Inflammatory macrophage (primary cell): ENCODE data around the gene GALNT2.
A peak's percentile ranks its signal among the peaks of the same experiment; 100 is the strongest.

Experiments
- DNase-seq, 2 donors: peaks; one replicate each; pipeline ENCODE4 v3.0.0-alpha.2; 2020 to 2022
- total RNA-seq, 18 experiments: gene quantifications; one replicate each; lab custom pipeline; 2026; ENCODE audit warnings: mixed read lengths in 6 of 18, inconsistent platforms in 2 of 18; lab: John Stamatoyannopoulos, UW

The GALNT2 gene
- 60.0 to 162 (median 90.4) reads per million in 18 experiments for total RNA-seq

DNA sequence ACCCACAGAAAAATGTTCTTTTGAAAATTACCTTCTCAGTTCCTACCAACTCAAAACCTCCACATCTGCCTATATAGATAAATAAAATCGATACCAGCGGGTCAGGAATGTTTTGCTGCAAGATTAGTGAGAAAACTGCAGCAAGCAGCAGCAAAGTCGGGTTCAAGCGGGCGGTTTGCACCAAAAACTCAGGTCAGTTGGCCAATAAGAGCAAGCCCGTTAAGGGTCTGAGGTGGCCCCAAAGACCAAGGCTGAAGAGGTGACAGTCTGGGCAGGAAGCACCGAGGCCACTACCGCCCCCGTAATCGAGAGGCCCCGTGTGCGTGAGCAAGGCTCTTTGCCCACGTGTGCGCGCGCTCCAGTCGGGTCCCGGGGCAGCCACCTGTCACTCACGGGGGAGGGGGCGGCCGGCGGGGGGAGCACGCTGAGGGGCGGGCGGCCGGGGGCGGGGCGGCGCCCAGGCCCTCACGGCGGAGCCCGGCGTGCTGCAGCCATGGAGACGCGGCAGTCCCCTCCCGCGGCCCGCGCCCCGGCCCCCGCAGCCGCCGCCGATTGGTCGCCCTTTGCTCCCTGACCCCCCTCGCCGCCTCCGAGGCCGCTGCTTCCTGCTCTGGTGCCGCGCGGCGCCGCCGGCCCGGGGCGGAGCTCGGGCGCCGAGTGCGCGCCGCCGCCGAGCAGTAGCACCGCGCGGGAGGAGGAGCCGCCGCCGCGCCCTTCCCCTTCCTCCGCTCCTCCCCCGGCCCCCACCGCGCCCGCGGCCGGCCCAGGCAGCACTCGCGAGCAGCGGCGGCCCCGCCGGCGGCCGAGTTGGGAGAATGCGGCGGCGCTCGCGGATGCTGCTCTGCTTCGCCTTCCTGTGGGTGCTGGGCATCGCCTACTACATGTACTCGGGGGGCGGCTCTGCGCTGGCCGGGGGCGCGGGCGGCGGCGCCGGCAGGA, at the start of gene GALNT2:
TSS of gene GALNT2 (plus strand) at position 773 of the 939 bp plus-strand sequence. CDS start at position 816, 43 bp downstream.
- peak; percentile 88 to 96 for DNase-seq

DNA sequence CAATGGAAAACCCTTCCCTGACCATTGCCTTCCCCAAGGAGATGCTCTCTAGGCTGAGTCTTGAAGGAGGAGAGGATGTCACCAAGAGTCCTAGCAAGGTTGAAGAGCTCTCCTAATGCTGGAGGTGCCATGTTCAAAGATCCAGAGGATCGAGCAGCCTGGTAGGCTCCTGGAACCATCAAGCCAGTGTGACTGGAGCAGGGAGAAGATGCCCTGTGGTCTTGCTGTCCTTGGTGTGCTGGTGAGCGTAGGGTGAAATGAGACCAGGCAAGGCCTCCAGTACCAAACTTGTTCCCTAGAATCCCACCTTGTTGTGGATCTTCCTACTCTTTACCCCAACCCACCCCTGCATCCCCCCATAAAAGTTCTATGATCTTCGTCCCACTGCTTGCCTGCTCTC, 46.6 kb upstream of the GALNT2 start:
- DNase-seq, result no peak

DNA sequence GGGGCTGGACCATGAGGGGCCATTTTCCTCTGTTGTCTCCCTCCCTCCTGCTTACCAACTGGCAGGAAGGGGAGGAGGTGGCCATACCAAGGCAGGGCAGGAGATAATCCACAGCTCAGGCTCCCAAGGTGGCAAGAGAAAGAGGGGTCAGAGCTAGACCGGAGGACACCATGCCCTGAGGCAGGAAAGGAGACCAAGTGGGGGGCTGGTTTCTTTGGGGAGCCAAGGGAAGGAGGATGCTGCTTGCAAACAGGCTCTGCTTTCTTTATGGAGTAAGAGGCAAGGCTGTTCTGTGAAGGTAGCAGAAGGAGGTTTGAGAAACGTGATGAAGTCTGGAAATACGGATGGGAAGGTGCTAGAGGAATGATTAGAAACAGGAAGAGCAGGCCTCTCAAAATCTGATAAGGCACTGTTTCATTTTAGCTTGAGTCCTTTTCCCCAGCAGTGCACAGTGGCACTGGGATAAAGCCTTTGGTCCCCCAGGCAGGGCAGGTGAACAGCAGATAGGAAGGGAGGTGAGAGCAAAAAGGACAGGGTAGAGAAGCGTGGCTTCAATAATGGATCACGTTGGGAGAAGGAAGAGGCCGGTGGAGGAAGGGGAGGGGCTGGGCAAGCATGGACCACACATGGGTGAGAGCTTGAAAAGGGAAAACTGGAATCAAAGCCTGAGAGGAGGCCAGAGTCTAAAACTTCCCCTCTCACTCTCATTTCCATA, 44.2 kb upstream of the GALNT2 start:
- no peak for DNase-seq

DNA sequence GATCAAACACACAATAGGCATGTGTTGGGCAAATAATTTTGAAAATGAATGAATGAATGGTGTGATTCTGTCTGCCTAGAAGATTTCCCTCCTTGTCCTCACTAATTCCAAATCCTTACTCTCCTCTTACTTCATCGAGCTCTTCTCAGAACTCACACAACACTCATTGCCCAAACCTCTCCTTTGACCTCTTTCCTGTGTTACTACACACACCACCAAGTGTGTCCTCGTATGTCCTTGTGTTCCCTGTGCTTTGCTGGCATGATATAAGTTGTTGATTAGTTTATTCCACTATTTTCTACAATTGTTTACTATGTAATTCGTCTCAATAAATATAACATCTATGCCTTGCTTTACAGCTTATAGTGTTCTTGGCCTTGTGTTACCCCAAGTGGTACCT, 41.4 kb upstream of the GALNT2 start:
- no peak for DNase-seq

DNA sequence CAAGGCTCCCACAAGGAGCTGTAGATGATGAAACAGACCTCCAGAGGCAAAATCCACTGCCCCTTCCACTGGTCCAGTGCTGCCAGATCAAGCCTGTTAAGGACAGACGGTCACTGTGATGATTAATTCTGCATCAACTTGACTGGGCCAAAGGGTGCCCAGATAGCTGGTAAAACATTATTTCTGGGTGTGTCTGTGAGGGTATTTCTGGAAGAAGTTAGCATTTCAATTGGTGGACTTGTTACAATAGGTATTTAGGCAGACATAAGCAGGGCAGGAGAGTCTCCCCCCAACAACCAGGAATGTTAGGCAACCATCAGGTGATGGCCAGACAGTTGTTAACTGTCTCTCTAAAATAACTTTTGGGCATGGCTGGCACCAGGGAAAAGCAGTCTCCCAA, 40.9 kb upstream of the GALNT2 start:
- no peak for DNase-seq

- DNase-seq, result no peak
Observed at GRCh38 chr1:230026572-230026971, 40.5 kb upstream of the GALNT2 start.

GRCh38 chr1:230028602-230029223, 38.3 kb upstream of the GALNT2 start:
- no peak for DNase-seq

DNA sequence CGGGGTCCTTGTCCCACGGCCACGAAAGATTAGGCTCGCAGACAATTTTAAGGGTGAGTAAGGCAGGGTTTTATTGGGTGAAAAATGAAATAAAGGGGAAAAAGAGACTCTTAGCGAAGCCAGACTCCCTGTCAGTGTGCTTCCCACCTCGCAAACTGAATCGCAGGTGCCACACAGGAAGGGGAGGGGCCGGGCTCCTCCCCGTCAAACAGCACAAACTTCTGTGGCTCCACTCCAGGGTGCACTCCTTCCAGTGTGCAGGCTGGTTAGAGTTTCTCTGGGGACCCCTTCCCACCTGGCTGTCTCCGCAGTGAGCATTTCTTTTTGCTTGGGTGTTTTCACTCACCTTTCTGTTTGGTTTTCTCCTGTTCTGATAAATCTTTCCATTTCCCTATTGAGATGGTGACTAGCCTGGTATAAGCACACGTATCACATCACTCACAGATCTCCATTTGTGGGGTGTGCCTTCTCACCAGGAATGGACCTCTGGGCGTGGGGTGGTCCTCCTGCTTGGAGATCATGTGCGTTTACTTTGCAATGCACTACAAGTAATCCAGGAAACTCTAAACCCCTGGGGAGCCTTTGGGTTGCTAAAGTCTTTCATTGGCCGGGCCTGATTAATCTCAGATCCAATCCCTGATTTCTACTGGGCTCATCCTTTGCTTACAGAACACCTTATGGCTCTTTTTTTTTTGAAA, 37.6 kb upstream of the GALNT2 start:
- no peak for DNase-seq

DNA sequence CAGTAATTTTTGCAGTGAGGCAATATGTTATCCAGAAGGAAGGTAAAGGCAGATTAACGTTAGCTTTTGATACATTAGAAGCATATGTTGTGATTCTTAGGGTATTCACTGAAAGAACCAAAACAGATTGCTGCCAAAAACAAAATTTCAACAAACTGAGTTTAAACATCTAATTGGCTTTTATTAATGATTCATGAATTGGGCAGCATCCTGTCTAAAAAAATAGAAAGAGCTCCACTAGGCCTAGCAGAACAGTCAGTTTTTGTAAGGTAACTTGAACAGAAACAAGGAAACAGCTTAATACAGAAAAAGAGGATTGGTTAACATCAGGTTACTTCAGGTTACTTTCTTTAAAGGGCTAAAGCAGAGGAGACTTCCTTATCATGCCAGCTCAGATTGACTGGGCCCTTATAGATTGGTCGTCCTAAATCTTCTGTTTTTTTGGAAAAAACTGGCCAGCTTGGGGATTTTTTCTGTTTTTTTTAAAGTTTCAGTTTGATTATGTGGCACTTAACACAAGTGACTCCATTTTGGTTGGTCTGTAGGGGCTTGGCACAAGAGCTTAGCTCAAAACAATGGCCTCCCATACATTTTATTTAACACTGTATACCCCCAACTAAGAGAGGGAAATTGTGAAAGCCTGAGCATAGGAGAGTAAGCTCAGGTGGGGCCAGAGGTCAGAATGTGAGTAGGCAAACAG, 36.8 kb upstream of the GALNT2 start:
- no peak for DNase-seq

GRCh38 chr1:230031131-230031530, 35.9 kb upstream of the GALNT2 start:
- peak; percentile 84 to 86 for DNase-seq

DNA sequence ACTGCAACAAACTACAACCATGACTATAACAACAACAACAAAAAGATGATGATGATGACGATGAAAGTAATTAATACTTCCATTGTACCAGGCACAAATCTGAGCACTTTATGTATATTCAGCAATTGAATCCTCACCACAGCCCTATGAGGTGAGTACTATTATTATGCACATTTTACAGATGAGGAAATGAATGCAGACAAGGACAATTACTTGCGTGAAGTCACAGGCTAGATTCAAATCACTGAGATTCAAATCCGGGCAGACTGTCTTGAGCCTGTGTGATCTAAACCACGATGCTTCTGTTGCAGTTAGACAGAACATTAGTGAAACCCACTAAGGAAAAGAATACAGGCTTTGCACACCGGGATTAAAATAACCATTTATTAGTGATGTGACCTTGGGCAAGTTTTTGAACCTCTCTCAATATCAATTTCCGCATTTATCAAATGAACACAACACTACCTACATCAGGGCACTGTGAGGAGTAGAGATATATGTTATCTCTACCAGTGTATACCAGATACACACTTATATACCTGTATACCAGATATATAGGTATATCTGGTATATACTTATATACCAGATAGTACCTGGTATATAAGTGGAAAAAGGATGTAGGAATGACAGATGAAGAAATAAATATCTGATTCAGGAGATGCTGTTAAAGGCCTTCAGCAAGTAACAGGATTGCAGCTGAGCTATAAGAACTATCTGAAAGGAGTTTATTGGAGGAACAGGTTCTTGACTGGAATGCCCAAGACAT, 34.3 kb upstream of the GALNT2 start:
- DNase-seq, result no peak

DNA sequence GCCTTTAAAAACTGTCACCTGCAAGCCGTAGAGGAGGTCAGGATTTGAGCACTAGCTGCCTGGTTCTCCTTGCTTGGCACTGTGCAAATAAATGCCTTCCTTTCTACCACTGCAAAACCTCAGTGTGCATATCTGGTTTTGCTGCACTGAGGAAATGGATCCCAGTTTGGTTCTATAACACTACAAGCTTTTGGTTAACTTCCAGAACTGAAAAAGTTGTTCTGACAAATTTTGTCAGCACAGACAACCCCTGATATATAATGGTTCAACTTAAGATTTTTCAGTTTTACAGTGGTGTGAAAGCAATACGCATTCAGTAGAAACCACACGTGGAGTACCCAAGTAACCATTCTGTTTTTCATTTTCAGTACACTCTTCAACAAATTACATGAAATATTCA, 29.8 kb upstream of the GALNT2 start:
- DNase-seq, result no peak

DNA sequence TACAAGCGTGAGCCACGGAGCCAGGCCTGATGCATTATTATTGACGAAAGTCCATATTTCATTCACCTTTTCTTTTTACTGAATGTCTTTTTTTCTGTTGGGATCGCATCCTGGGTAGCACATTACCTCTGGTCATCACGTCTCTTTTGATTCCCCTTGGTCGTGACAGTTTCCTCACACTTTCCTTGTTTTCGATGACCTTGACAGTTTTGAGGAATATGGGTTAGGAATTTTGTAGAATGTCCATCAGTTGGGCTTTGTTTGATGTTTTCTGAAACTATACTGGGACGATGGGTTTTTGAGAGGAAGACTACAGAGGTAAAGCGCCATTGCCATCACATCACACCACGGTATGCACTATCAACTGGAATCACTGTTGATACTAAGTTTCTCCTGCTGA, 26.6 kb upstream of the GALNT2 start:
- DNase-seq, result no peak

DNA sequence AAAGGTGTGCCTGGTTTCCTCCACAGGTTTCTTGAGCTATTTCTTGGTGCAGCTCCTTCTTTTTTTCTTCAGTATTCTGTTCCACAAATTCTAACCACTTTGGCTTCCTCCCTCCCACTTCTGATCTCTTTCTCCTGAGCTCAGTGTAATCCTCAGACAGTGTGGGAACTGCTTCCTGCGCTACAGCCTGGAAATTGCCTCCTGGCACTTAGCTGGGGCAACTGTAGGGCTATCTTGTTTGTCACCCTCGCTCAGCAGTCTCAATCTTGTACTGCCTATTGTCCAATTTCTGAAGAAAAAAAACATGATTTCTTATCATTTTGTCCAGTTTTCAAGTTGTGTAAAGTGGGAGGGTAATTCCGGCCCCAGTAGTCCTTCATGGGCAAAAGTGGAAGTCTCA, 24.0 kb upstream of the GALNT2 start:
- peak; percentile 40 to 57 for DNase-seq

GRCh38 chr1:230044729-230045128, 22.3 kb upstream of the GALNT2 start:
- DNase-seq, result no peak

- no peak for DNase-seq
Observed at GRCh38 chr1:230047114-230047865, 19.7 kb upstream of the GALNT2 start.

DNA sequence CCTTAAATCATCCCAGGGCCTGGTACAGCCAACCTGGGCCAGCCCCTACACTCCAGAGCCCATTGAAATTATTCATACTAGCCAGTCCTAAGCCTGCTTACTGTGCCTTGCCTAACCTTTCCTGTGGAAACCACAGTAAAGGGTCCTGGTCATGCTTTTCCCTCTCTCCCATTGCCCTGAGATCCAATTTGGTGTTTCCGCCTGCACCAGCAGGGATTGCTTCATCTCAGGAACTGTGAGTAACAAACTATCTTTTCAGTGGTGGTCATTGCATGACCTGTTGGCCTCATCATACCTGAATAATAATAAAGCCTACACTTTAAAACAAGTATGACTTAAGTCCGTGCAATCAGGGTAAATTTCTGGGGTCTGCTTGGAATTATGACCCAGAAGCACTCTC, 18.7 kb upstream of the GALNT2 start:
- DNase-seq, result no peak

DNA sequence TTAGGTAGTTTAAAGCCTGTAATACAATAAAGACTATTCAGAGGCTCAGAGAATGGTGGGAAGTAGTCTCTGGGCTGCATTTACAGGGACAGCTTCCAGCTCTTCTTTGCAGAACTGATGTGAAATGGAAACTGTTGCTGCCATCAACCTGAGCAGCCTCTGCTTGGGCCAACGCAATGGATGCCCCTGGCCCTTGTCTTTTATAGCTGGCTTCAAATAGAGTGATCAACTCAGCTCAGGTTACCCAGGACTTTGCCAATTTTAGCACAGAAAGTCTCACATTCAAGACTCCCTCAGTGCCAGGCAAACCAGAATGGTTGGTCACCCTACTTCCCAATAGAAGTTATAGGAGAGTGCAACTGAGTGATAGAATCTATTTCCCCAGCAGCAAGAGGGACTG, 18.1 kb upstream of the GALNT2 start:
- no peak for DNase-seq

DNA sequence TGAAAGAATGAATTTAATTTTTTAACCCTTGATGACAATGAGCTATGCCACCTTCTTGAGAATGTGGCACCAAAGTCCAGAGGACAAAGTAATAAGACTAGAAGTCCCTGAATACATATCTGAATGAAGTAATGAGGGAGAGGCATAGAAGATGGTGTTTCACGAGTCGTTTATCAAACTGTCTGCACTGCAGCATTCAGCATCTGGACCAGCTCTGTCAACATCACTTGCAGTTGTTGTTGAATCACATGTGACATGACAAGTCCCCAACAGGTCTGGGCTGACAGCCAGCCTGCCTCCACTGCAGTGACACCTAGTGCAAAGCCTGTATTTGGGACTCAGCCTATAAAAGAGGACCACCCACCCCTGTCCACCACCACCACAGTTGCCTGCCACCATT, 17.3 kb upstream of the GALNT2 start:
- no peak for DNase-seq

DNA sequence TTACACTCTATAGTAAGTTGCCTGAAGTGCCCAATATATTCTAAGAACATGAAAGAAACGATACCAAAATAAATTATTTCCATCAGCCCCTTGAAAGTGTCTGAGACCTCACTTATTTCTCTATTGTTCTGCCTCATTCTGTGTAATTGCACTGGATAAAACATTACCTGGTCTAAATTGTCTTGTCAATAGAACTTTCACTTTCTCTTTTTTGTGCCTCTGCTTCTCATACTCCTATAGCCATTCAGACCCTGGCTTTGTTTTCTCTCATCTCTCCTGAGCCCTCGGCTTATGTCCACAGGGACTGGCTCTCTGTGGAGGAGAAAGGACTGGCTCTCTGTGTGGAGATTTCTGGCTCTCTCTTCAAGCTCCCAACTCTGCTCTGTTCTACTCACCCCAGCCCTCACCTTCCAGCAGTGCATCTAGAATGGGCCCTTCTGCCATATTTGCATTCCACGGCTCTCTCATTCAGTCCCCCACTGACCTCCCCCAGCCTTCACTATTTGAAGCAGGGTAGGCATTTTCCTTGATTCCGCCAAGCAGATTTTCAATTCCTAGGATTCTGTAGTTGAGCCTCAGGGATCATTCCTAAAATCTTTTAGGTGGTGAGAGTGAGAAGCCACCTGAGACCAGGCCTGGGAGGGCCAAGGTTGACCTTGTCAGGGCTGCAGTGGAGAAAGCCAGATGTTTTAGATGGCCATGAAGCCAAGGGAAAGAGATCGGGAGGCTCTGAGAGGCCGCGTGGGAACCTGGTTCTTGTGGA, 15.9 kb upstream of the GALNT2 start:
- DNase-seq, result no peak
